GM12865 (cell line): ENCODE data around the gene ANGPTL4.

Experiments
- DNase-seq: peaks from one replicate; pipeline ENCODE4 v3.0.0; 2010; ENCODE audit warnings: low read depth
- H3K4me3 ChIP-seq: 2 replicates; pipeline ENCODE4 v1.5.1; 2011; ENCODE audit warnings: mild to moderate bottlenecking, low read depth, low read length, control low read depth
- CTCF ChIP-seq: IDR thresholded peaks from 2 replicates; pipeline ENCODE4 v1.5.1; 2011; ENCODE audit warnings: low read length, control low read depth, low read depth, inconsistent platforms; ENCODE audit not compliant: insufficient read depth; ENCODE audit errors: missing control alignments

ANGPTL4 gene

GRCh38 chr19:8423817-8424223 lies 59.9 kb downstream of the ANGPTL4 start:
- no peak for TF ChIP-seq CTCF
- no peak for DNase-seq
- no peak overlapping the region for H3K4me3 ChIP-seq
